ENCODE measurements around the gene RCAN2. TPM values are rescaled to one million over a fixed set of nuclear protein-coding genes. Genes with fewer than 3 reads are reported as not detected.
A peak's percentile ranks its signal among the peaks of the same experiment; 100 is the strongest.

Gene RCAN2
- total RNA-seq, 1 experiment from 2014 or later, result 7.6 TPM

- Histone ChIP-seq H3K9me3 (no peaks in the 10 kb centered on the region), H3K27me3 (no peaks in the 10 kb centered on the region), H3K36me3 (no peaks in the 10 kb centered on the region), H3K4me3 (no peak overlapping the region)
- DNase-seq, result no peak
Measured at GRCh38 chr6:46211917-46212316, 279.3 kb downstream of the RCAN2 start.

- H3K4me3 ChIP-seq, result no peak overlapping the region
- H3K9me3 ChIP-seq, result no peaks in the 10 kb centered on the region
- H3K27me3 ChIP-seq, result no peaks in the 10 kb centered on the region
- no peak for DNase-seq
- no peaks in the 10 kb centered on the region for H3K36me3 ChIP-seq
Measured at GRCh38 chr6:46210294-46210693, 281.0 kb downstream of the RCAN2 start.

- Histone ChIP-seq H3K36me3 (no peaks in the 10 kb centered on the region), H3K9me3 (no peaks in the 10 kb centered on the region), H3K27me3 (no peaks in the 10 kb centered on the region), H3K4me3 (no peak overlapping the region)
- no peak for DNase-seq
Measured at GRCh38 chr6:46208303-46208702, 282.9 kb downstream of the RCAN2 start.

GRCh38 chr6:46207174-46207573 is 284.1 kb downstream of the RCAN2 start:
- Histone ChIP-seq H3K27me3 (no peaks in the 10 kb centered on the region), H3K4me3 (no peak overlapping the region), H3K36me3 (no peaks in the 10 kb centered on the region), H3K9me3 (no peaks in the 10 kb centered on the region)
- no peak for DNase-seq

- no peak for DNase-seq
- no peaks in the 10 kb centered on the region for H3K27me3 ChIP-seq
- no peak overlapping the region for H3K4me3 ChIP-seq
- H3K36me3 ChIP-seq, result no peaks in the 10 kb centered on the region
- H3K9me3 ChIP-seq, result no peaks in the 10 kb centered on the region
Measured at GRCh38 chr6:46204880-46205650, 286.2 kb downstream of the RCAN2 start.

- Histone ChIP-seq H3K9me3 (no peaks in the 10 kb centered on the region), H3K27me3 (no peaks in the 10 kb centered on the region), H3K36me3 (no peaks in the 10 kb centered on the region), H3K4me3 (no peak overlapping the region)
- no peak for DNase-seq
Measured at GRCh38 chr6:46203391-46204177, 287.7 kb downstream of the RCAN2 start.

- H3K9me3 ChIP-seq, result no peaks in the 10 kb centered on the region
- H3K27me3 ChIP-seq, result no peaks in the 10 kb centered on the region
- H3K36me3 ChIP-seq, result no peaks in the 10 kb centered on the region
- no peak for DNase-seq
- no peak overlapping the region for H3K4me3 ChIP-seq
Measured at GRCh38 chr6:46201702-46202101, 289.5 kb downstream of the RCAN2 start.

GRCh38 chr6:46199387-46199786 is 291.9 kb downstream of the RCAN2 start:
- Histone ChIP-seq H3K9me3 (no peaks in the 10 kb centered on the region), H3K27me3 (no peaks in the 10 kb centered on the region), H3K4me3 (no peak overlapping the region), H3K36me3 (no peaks in the 10 kb centered on the region)
- DNase-seq, result no peak

GRCh38 chr6:46191961-46192360 is 299.3 kb downstream of the RCAN2 start:
- Histone ChIP-seq H3K4me3 (no peak overlapping the region), H3K36me3 (no peaks in the 10 kb centered on the region), H3K27me3 (no peaks in the 10 kb centered on the region), H3K9me3 (no peaks in the 10 kb centered on the region)
- peak; percentile 2 for DNase-seq

- no peaks in the 10 kb centered on the region for H3K36me3 ChIP-seq
- H3K4me3 ChIP-seq, result no peak overlapping the region
- no peaks in the 10 kb centered on the region for H3K27me3 ChIP-seq
- H3K9me3 ChIP-seq, result no peaks in the 10 kb centered on the region
- DNase-seq, result no peak
Measured at GRCh38 chr6:46190889-46191288, 300.4 kb downstream of the RCAN2 start.

GRCh38 chr6:46189726-46190125 is 301.5 kb downstream of the RCAN2 start:
- Histone ChIP-seq H3K27me3 (no peaks in the 10 kb centered on the region), H3K9me3 (no peaks in the 10 kb centered on the region), H3K4me3 (no peak overlapping the region), H3K36me3 (no peaks in the 10 kb centered on the region)
- DNase-seq, result no peak

GRCh38 chr6:46186583-46186982 is 304.7 kb downstream of the RCAN2 start:
- Histone ChIP-seq H3K4me3 (no peak overlapping the region), H3K9me3 (no peaks in the 10 kb centered on the region), H3K27me3 (no peaks in the 10 kb centered on the region), H3K36me3 (no peaks in the 10 kb centered on the region)
- peak; percentile 3 for DNase-seq

- peak; percentile 58 for DNase-seq
- H3K36me3 ChIP-seq, result no peaks in the 10 kb centered on the region
- H3K27me3 ChIP-seq, result no peaks in the 10 kb centered on the region
- H3K9me3 ChIP-seq, result no peaks in the 10 kb centered on the region
- no peak overlapping the region for H3K4me3 ChIP-seq
Measured at GRCh38 chr6:46184114-46184513, 307.1 kb downstream of the RCAN2 start.

GRCh38 chr6:46175976-46176375 is 315.3 kb downstream of the RCAN2 start:
- Histone ChIP-seq H3K36me3 (no peaks in the 10 kb centered on the region), H3K9me3 (no peaks in the 10 kb centered on the region), H3K4me3 (no peak overlapping the region), H3K27me3 (no peaks in the 10 kb centered on the region)
- no peak for DNase-seq

GRCh38 chr6:46175446-46175845 is 315.8 kb downstream of the RCAN2 start:
- Histone ChIP-seq H3K9me3 (no peaks in the 10 kb centered on the region), H3K27me3 (no peaks in the 10 kb centered on the region), H3K4me3 (no peak overlapping the region), H3K36me3 (no peaks in the 10 kb centered on the region)
- DNase-seq, result no peak

- no peak for DNase-seq
- Histone ChIP-seq H3K27me3 (no peaks in the 10 kb centered on the region), H3K9me3 (no peaks in the 10 kb centered on the region), H3K36me3 (no peaks in the 10 kb centered on the region), H3K4me3 (no peak overlapping the region)
Measured at GRCh38 chr6:46174904-46175303, 316.3 kb downstream of the RCAN2 start.

- Histone ChIP-seq H3K9me3 (no peaks in the 10 kb centered on the region), H3K27me3 (no peaks in the 10 kb centered on the region), H3K4me3 (no peak overlapping the region), H3K36me3 (no peaks in the 10 kb centered on the region)
- DNase-seq, result no peak
Measured at GRCh38 chr6:46172176-46172575, 319.1 kb downstream of the RCAN2 start.
